Panc1 (cell line): ENCODE results near the gene MBD4. TPM values are rescaled to one million over a fixed set of nuclear protein-coding genes. Genes with fewer than 3 reads are reported as not detected.
"Not testable (repeated sequence)": the region's sequence is repeated elsewhere in the genome, so short reads cannot be mapped to it uniquely, and the experiment has no call there.

Experiments used
- ATAC-seq: fragments of 200-7000 bp; cut with Tn5 transposase; 2 replicates; pipeline ENCODE4 v1.9.1; 2020; ENCODE audit warnings: mild to moderate bottlenecking, moderate library complexity
- BruUV-seq: library from RNA; stranded (reverse); fragments of 400-500 nt; replicated peaks from 2 replicates; lab custom pipeline; 2021; lab: Mats Ljungman, UMichigan
- CTCF ChIA-PET: fragments of 300-600 bp; sonication (Branson Sonifier 250); formaldehyde crosslinking; loops from one replicate; lab custom pipeline; 2022; ENCODE audit warnings: antibody characterized with exemption; lab: Charles Lee
- POLR2A ChIA-PET: fragments of 300-600 bp; sonication (Branson Sonifier 250); formaldehyde crosslinking; loops from one replicate; lab custom pipeline; 2022; ENCODE audit warnings: antibody characterized with exemption; lab: Charles Lee
- DNase-seq: peaks from one replicate; pipeline ENCODE4 v3.0.0-alpha.2; 2010; ENCODE audit warnings: low read depth, low spot score
- H3K27ac ChIP-seq: 2 replicates; pipeline ENCODE4 v1.5.1; 2011; ENCODE audit warnings: mild to moderate bottlenecking, low read length, inconsistent platforms
- H3K27me3 ChIP-seq: fragments of 200-500 bp; sonication (Bioruptor generic); 2 replicates; pipeline ENCODE4 v1.6.0; 2014; ENCODE audit warnings: low read length, inconsistent platforms; ENCODE audit not compliant: control insufficient read depth, insufficient read depth
- H3K36me3 ChIP-seq: fragments of 200-500 bp; sonication (Bioruptor generic); 2 replicates; pipeline ENCODE4 v1.5.1; 2014; ENCODE audit warnings: inconsistent platforms, mild to moderate bottlenecking, low read length, moderate library complexity; ENCODE audit not compliant: control insufficient read depth, insufficient read depth
- H3K4me1 ChIP-seq: 2 replicates; pipeline ENCODE4 v1.5.1; 2011; ENCODE audit warnings: inconsistent platforms, mild to moderate bottlenecking, low read length, moderate library complexity; ENCODE audit not compliant: control insufficient read depth, insufficient read depth
- H3K4me3 ChIP-seq, 2 experiments: 2 replicates each; pipeline ENCODE4 v1.5.1; 2011 to 2012; ENCODE audit warnings: low read depth in 2 of 2, low read length in 2 of 2, mild to moderate bottlenecking in 2 of 2, inconsistent platforms in 1 of 2, moderate library complexity in 1 of 2
- H3K9me3 ChIP-seq: fragments of 200-500 bp; sonication (Bioruptor generic); 2 replicates; pipeline ENCODE4 v1.5.1; 2014; ENCODE audit warnings: low read depth, mild to moderate bottlenecking, inconsistent platforms, low read length, moderate library complexity; ENCODE audit not compliant: control insufficient read depth, insufficient read depth
- POLR2AphosphoS5 ChIP-seq: IDR thresholded peaks from 2 replicates; pipeline ENCODE4 v1.6.1; 2012; ENCODE audit warnings: mild to moderate bottlenecking, low read depth, low read length, moderate library complexity
- SIN3A ChIP-seq: IDR thresholded peaks from 2 replicates; pipeline ENCODE4 v1.6.1; 2012; ENCODE audit warnings: low read depth, mild to moderate bottlenecking, low read length, moderate library complexity, borderline replicate concordance; ENCODE audit not compliant: insufficient read depth
- TCF7L2 ChIP-seq: IDR thresholded peaks from 2 replicates; pipeline ENCODE4 v1.6.1; 2011; ENCODE audit warnings: mild to moderate bottlenecking, low read depth, low read length, inconsistent platforms
- in situ Hi-C: cut with HindIII; loops from 2 replicates; pipeline ENCODE4 v1.10.0; 2016; ENCODE audit warnings: low sequenced_read_pairs, low pct_unique_long_range_greater_than_20kb
- intact Hi-C: fragments of 100-400 bp; cut with micrococcal nuclease; formaldehyde crosslinking; loops from one replicate; pipeline ENCODE4 v1.10.0; 2022; ENCODE audit not compliant: unreplicated experiment
- total RNA-seq: library from RNA; stranded (reverse); gene quantifications from one replicate; pipeline ENCODE4 v1.2.1, GENCODE V29; 2021; ENCODE audit not compliant: unreplicated experiment
- TF ChIP-seq, protein P1 (sequence below), 2 experiments: IDR thresholded peaks; 2 replicates each; pipeline ENCODE4 v1.6.1; 2011 to 2012; ENCODE audit warnings: low read depth in 2 of 2, control low read depth in 1 of 2, low read length in 1 of 2, mild to moderate bottlenecking in 1 of 2, moderate library complexity in 1 of 2; ENCODE audit not compliant: insufficient read depth in 1 of 2
- TF ChIP-seq, protein P2 (sequence below): fragments of 450-650 bp; IDR thresholded peaks from 2 replicates; pipeline ENCODE4 v1.5.1; 2017; ENCODE audit warnings: mild to moderate bottlenecking

The MBD4 gene
- total RNA-seq, 1 experiment from 2014 or later, result 44.7 TPM

DNA sequence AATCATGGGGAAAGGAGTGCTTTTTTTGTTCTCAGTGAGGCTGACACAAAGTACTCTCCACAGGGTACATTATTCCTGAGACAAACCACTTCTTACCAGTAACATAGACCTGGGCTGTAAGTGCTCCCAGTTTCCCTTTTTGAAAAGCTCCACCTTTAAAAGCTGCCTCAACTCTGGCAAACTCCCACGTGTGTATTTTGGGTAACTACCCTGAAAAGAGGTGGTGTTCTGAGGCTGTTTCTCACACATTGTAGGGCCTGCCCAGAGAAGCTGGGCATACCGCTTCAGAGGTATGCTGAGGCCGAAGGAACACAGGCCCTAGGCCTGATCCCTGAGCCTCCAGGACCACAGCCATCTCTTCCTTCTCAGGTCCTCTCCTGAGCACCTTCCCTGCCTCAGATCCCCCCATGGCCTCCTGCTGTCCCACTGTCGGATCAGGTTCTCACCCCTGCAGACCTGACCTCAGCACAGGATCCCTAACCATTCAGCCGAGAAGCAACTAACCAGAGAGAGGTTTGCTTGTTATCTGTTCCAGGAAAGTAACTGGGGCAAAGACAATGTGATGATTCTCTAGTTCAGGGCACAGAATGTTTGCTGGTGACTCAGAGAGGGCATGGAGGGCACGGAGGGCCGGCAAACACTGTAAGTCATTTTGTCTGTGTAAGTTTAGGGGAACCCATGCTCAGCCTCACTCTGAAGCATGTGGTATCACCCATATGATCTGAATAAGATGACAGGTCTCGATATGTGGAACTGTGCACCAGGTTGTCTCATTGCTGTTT is 47.5 kb downstream of the MBD4 start:
- in situ Hi-C loops, POLR2A ChIA-PET, CTCF ChIA-PET, ATAC-seq, BruUV-seq, H3K4me3 ChIP-seq, H3K9me3 ChIP-seq, intact Hi-C loops, H3K36me3 ChIP-seq, H3K27me3 ChIP-seq, H3K27ac ChIP-seq, DNase-seq: not testable (repeated sequence)
- peaks cover 14% of the 10 kb centered on the region for H3K4me1 ChIP-seq

DNA sequence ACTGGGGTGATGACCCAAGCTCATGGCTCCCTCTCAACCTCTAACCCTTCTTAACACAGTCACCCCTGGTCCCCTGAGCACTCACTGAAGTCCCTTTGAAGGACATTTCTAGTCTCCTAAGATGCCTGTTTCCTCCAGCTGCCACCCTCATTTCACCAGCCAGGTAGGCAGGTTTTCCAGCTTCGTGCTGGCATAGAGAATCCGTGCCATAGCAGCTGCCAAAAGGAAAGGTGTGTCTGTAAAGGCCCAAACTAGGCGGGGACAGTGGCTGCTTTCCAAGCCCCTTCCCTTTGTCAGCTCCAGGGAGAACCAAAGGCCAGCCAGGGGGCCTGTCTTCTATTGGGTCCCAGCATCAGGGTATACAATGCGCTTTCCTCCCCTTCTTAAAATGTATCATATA is 48.2 kb downstream of the MBD4 start:
- H3K4me1 ChIP-seq, result peaks cover 11% of the 10 kb centered on the region
- ATAC-seq, in situ Hi-C loops, BruUV-seq, H3K4me3 ChIP-seq, H3K27me3 ChIP-seq, H3K9me3 ChIP-seq, H3K36me3 ChIP-seq, POLR2A ChIA-PET, H3K27ac ChIP-seq, intact Hi-C loops, CTCF ChIA-PET, DNase-seq: not testable (repeated sequence)

DNA sequence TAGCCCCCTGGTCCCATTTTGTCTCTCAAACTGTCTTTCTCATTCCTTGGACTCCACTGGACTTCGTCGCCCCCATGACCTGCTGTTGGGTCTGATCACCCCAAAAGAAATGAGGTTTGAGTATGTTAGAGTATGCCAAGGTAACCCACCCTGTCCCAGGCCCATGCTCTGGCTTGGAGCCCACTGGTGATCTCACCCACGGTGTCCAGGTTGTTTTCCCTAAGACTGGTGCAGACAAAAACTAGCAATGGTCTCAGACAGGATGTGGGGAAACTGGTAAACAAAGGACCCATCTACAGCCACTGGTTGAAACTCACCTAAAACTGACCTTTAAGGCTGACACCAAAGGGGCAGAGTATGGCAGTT is 50.2 kb downstream of the MBD4 start:
- DNase-seq (no peak), ATAC-seq (no peak)
- Histone ChIP-seq H3K36me3 (peaks cover 9% of the 10 kb centered on the region), H3K27me3 (no peaks in the 10 kb centered on the region), H3K9me3 (no peaks in the 10 kb centered on the region), H3K4me3 (no peak overlapping the region), H3K27ac (0 out of 2 replicates have a peak overlapping the region, but pooled peaks have one; percentile 2), H3K4me1 (peaks cover 12% of the 10 kb centered on the region)
- TF ChIP-seq TCF7L2 (no peak), SIN3A (no peak), POLR2AphosphoS5 (no peak)
- TF ChIP-seq, protein P1, sequence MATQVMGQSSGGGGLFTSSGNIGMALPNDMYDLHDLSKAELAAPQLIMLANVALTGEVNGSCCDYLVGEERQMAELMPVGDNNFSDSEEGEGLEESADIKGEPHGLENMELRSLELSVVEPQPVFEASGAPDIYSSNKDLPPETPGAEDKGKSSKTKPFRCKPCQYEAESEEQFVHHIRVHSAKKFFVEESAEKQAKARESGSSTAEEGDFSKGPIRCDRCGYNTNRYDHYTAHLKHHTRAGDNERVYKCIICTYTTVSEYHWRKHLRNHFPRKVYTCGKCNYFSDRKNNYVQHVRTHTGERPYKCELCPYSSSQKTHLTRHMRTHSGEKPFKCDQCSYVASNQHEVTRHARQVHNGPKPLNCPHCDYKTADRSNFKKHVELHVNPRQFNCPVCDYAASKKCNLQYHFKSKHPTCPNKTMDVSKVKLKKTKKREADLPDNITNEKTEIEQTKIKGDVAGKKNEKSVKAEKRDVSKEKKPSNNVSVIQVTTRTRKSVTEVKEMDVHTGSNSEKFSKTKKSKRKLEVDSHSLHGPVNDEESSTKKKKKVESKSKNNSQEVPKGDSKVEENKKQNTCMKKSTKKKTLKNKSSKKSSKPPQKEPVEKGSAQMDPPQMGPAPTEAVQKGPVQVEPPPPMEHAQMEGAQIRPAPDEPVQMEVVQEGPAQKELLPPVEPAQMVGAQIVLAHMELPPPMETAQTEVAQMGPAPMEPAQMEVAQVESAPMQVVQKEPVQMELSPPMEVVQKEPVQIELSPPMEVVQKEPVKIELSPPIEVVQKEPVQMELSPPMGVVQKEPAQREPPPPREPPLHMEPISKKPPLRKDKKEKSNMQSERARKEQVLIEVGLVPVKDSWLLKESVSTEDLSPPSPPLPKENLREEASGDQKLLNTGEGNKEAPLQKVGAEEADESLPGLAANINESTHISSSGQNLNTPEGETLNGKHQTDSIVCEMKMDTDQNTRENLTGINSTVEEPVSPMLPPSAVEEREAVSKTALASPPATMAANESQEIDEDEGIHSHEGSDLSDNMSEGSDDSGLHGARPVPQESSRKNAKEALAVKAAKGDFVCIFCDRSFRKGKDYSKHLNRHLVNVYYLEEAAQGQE (IDR thresholded peaks at IDR 0.05; ENCODE audit: insufficient read depth in 1 of 2, low read depth in 2 of 2, low read length in 1 of 2), result no peak
- TF ChIP-seq, protein P2, sequence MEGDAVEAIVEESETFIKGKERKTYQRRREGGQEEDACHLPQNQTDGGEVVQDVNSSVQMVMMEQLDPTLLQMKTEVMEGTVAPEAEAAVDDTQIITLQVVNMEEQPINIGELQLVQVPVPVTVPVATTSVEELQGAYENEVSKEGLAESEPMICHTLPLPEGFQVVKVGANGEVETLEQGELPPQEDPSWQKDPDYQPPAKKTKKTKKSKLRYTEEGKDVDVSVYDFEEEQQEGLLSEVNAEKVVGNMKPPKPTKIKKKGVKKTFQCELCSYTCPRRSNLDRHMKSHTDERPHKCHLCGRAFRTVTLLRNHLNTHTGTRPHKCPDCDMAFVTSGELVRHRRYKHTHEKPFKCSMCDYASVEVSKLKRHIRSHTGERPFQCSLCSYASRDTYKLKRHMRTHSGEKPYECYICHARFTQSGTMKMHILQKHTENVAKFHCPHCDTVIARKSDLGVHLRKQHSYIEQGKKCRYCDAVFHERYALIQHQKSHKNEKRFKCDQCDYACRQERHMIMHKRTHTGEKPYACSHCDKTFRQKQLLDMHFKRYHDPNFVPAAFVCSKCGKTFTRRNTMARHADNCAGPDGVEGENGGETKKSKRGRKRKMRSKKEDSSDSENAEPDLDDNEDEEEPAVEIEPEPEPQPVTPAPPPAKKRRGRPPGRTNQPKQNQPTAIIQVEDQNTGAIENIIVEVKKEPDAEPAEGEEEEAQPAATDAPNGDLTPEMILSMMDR, result no peak
- no TSS peak for BruUV-seq
- POLR2A ChIA-PET, result no interaction called here
- in situ Hi-C loops, result no loop called here
- CTCF ChIA-PET, result no interaction called here
- intact Hi-C loops, result no loop called here
